GM19025 (cell line): ENCODE data around the gene CNOT3.
"Not testable (repeated sequence)": the region's sequence is repeated elsewhere in the genome, so short reads cannot be mapped to it uniquely, and the experiment has no call there.

Experiments
- ATAC-seq: cut with Tn5 transposase; IDR thresholded peaks from one replicate; pipeline ENCODE4 v1.9.1; 2021; ENCODE audit warnings: mild to moderate bottlenecking, low read depth, moderate library complexity; ENCODE audit not compliant: unreplicated experiment

Gene CNOT3

GRCh38 chr19:54165222-54165621, 27.7 kb downstream of the CNOT3 start:
- ATAC-seq: no peak

- no peak for ATAC-seq
Measured at GRCh38 chr19:54168174-54168917, 30.8 kb downstream of the CNOT3 start.

GRCh38 chr19:54169149-54169740, 31.7 kb downstream of the CNOT3 start:
- no peak for ATAC-seq

GRCh38 chr19:54171736-54172431, 34.3 kb downstream of the CNOT3 start:
- ATAC-seq: not testable (repeated sequence)

- no peak for ATAC-seq
Measured at GRCh38 chr19:54172471-54173358, 35.2 kb downstream of the CNOT3 start, which contains the start of gene TMC4. TSS of gene TMC4 (minus strand) at chr19:54173160. CDS start at chr19:54173117, 43 bp downstream.

GRCh38 chr19:54173359-54173699, 35.8 kb downstream of the CNOT3 start:
- no peak for ATAC-seq

GRCh38 chr19:54173951-54174834, 36.6 kb downstream of the CNOT3 start:
- no peak for ATAC-seq

- ATAC-seq: no peak
Measured at GRCh38 chr19:54178581-54179261, 41.2 kb downstream of the CNOT3 start.

- no peak for ATAC-seq
Measured at GRCh38 chr19:54179262-54179852, 41.8 kb downstream of the CNOT3 start.

- no peak for ATAC-seq
Measured at GRCh38 chr19:54179921-54180461, 42.4 kb downstream of the CNOT3 start.

- no peak for ATAC-seq
Measured at GRCh38 chr19:54180691-54181091, 43.1 kb downstream of the CNOT3 start.

GRCh38 chr19:54181894-54182293, 44.3 kb downstream of the CNOT3 start:
- not testable (repeated sequence) for ATAC-seq

GRCh38 chr19:54183431-54183830, 45.9 kb downstream of the CNOT3 start:
- ATAC-seq: no peak

- ATAC-seq: no peak
Measured at GRCh38 chr19:54186351-54186750, 48.8 kb downstream of the CNOT3 start.

- ATAC-seq: no peak
Measured at GRCh38 chr19:54186934-54187381, 49.4 kb downstream of the CNOT3 start.

GRCh38 chr19:54188215-54188871, 50.8 kb downstream of the CNOT3 start:
- no peak for ATAC-seq

GRCh38 chr19:54189145-54189734, 51.7 kb downstream of the CNOT3 start, which contains the start of gene MBOAT7:
TSS of gene MBOAT7 (minus strand) at chr19:54189580. CDS start at chr19:54188508, 1,072 bp downstream.
- peak; percentile 12 for ATAC-seq
